ENCODE measurements around the gene COX20.

The COX20 gene

DNA sequence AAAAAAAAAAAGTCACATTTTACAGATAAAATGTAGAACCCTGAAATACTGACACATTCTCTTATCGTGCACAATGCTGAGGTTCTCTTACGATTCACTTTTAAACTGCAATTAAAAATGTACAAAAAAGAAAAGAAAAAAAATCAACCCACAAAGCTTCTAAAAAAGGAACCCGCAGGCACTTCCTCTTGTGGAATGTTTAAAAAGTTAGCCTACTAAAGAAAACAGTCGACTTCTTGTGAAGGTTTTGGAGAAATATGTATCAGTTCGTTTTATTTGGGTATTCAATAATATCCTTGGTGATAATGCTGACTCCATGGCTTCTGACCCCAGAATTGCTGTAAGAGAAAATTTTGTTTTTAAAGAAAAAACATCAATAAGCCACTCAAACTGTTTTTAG, 18.7 kb downstream of the COX20 start:
- DNase-seq: no peak

DNA sequence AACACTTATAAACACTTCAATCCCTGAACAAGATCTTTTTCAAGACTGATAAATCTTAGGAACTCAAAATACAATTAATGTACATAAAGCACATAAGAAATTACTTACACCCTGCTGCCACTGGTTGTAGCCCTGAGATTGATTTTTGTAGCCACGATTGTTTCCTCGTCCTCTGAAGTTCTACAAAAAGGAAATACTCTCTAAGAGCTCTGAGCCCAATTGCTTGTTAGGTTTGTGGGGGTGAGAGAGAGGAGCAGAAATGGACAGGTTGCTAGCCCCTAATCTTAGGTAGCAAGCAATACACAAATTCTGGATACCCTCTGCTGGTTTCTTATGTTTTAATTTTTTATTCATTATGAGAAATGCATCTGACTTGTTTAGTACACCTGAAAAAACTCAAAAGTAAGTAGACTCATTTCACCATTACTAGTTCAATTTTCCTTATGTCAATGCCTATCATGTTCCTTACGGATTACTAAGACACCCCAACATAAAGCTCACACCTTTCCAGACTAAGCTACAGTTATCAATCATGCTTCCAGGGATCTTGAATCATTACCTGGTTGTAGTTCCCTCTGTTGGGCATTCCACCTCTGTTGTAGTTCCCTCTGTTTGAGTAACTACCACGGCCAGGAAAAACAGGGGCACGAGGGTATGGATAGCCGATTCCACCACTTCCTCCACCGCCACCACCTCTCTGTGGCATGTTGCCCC, 19.6 kb downstream of the COX20 start:
- DNase-seq: no peak

GRCh38 chr1:244857761-244858160, 22.3 kb downstream of the COX20 start:
- no peak for DNase-seq

- no peak for DNase-seq
Observed at GRCh38 chr1:244858357-244858756, 22.9 kb downstream of the COX20 start.

DNA sequence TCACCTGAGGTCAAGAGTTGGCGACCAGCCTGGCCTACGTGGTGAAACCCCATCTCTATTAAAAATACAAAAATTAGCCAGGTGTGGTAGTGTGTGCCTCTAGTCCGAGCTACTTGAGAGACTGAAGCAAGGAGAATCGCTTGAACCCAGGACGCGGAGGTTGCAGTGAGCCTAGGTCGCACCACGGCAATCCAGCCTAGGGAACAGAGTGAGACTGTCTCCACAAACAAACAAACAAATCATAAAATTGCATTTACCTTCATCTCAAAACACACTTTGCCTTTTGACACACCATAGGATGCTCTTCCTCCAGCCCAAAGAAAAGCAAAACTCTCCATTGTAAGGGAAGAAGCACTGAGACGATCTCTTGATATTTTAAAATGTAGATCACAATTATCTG, 24.6 kb downstream of the COX20 start:
- DNase-seq: no peak

DNA sequence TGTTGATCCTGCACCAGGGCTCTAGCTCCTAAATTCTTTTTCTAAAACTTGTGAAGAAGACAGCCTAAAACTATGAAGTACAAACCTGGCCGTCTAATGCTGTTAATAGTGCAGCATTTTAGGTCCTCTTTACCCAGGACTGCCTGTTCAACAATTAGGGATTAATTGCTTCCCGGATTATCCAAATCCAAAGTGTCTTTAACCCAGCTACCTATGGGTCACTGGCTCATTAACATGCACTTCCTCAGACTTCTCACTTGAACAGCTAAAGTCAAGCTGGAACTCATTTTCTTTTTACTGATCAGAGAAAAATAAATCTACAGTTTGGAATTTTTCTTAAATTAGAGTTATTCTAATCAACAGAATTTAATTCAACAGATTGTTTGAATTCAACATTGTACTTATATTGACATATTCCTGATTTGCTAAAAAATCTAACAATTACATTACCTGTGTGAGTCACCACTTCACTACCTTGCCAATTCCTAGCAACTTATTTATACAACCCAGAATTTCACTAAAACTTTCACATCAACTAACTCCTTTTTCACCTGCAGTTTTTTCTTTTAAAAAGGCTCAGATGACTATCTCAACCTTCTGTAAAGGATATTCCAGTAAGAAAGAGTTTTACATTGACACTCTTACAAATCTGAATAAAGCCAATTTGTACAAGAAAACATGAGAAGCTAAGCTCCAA, 25.6 kb downstream of the COX20 start:
- no peak for DNase-seq

DNA sequence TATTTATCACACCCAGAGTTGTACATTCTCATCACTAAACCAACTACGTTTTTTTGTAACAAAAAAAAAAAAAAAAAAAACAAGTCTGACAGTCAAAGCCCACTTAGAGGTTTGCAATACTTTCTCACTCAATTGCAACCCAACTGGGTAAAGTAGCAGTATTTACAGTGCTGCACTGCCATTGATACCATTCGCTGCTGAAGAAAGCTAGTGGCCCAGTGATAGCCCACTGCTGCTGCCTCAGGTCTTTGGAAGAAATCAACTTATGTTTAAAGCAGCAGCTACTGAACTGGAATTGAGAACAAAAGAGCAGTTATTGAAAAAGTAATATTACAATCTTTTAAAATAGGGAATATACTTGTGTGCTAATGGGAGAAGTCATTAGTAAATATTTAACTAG, 26.2 kb downstream of the COX20 start:
- DNase-seq: no peak

DNA sequence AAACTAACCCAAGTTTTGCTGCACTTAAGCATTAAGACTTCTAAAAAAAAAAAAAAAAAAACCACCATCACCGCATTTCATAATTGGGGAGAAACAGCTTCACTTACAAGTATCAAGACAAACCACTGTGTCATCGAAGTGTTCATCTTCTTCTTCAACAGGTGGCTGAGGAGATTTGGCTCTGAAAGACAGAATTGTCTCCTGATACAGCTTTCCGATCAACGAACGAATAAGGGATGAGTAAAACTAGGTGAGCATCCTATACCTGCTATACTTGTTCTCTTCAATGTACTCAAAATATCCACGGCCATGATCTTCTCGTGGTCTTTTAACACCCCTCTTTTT, 26.9 kb downstream of the COX20 start:
- no peak for DNase-seq

DNA sequence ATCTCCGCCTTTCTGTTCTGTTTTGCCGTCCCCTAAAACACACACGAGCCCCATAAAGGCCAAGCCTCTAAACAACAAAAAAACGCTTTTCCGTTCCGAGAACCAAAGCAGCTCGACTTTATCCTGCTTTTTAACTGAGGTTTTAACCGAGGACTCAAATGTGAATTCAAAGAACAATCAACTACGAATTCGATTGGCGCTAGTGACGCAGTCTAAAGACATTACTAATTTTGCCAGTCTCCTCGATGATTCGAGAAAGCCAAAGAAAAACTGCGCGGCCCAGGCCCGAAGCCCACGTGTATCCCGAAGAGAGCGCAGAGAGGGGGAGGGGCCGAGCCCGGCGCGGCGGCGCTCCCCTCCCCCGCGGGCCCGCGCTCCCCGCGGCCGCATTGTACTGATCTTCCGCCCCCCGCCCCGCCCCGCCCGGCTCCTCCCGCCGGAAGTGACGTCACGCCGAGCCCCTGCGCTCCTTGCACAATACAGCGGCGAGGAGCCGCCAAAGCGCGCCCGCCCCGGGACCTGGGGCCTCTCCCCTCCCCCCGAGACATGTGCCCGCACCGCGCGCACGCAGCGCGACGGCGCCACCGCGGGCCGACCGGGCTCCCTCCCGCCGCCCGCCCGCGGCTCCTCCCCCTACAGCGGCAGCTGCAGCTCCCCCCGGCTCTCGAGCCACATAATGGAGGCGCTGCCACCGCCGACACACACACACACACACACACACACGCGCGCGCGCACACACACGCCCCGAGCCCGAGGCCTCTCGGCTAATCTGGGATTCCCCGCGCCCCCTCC, 27.4 kb downstream of the COX20 start:
- DNase-seq: peak; percentile 95

DNA sequence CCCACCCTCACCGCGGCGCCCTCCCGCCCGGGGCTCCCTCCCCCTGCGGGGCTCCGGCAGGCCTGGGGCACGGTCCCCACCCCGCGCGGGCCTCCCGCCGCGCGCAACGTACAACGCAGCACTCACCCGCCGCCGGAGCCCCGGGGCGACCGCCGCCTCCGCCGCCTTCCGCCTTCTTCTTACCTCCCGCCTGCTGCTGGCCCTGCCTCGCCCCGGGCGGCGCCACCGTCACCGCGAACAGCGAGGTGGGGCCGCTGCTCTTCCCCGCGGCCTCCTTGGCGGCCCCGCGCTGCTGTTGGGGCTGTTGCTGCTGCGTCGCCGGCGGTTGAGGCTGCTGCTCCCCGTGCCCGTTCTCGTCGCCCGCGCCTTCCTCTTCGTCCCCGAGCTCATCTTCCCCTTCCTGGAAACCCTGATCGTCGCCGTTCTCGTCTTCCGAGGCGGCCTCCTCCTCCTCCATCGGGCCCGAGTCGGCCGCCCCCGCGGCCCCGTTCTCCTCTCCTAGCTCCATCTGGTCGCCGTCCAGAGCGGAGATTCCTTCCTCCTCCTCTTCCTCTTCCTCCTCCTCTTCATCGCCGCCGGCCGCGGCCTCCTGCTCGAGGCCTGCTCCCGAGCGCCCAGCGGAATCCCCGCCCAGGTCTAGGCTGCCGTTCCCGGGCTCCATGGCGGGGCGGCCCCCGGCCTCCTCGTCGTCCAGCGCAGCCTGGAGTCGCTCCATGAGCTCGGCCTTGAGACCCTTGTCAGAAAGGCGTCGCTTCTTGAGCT, 28.2 kb downstream of the COX20 start:
- no peak for DNase-seq

DNA sequence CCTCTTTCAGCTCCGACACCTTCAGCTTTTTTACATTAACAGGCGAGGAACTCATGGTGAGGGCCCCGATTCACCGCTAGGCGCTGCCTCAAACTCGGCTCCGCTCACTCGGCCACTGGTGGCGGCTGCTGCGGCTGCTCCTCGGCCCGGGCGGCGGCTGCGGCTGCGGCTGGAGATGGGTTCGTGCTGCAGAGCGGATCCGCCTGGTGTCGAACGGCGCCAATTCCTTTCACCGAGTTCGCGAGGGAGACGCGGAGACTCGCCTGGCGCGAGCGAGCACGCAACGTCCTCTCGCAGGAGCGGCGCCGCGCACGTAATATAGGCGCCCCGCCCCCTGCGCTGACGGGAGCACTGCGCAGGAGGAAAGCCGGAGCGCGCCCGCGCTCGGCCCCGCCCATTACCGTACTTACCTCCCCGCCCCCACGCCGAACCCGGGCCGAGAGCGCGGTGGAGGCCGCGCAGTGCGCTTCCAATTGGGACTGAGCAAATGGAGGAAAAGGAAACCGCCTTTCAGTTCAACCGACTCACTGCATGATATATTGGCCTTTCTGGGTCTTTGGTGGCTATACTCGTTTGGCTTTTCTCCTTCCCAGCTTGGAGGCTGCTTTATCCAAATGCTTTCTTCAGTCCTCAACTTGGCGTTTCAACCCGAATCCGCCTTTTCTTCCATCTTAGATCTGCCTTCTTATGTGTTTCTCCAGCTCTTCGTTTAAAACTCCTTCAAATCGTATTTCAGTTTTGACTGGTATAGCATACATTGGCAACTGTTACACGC, 29.0 kb downstream of the COX20 start, which contains the start of gene HNRNPU:
HNRNPU (minus strand) TSS at position 291 of the 775 bp plus-strand sequence; CDS start at position 55, 236 bp downstream.
- DNase-seq: peak; percentile 95

DNA sequence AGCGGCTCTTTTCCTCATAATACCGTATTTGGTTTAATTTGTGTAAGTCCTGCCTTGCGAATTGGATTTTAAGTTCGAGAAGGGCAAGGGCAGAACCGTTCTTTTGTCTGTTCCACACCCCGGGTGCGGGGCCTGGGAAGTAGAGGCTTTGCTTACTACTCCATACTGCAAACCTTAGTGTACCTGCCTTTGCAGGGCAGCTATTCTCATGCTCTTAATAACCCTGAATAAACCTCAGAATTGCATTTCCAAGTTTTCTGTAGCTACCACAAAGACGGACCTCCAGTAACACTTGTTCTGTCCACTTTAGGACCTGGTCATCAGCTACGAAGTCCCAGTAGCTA, 29.5 kb downstream of the COX20 start:
- DNase-seq: no peak

DNA sequence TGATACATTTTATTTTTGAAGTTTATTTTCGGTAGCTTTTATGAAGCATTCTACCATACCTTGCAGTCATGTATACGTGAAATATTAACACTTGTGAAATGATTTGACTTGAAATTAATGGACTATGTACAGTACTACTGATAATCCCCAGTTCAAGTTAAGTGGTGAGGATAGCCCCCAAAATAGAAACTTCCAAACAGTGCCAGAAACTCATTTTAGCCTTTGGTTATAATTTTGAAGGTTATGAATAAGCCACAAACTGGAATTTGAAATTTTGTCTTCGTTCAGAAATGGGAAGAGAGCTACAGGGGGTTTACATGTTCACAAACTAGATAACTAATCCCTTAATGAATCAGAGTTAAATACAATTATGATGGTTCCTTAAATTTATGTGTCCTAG, 30.4 kb downstream of the COX20 start:
- DNase-seq: no peak

DNA sequence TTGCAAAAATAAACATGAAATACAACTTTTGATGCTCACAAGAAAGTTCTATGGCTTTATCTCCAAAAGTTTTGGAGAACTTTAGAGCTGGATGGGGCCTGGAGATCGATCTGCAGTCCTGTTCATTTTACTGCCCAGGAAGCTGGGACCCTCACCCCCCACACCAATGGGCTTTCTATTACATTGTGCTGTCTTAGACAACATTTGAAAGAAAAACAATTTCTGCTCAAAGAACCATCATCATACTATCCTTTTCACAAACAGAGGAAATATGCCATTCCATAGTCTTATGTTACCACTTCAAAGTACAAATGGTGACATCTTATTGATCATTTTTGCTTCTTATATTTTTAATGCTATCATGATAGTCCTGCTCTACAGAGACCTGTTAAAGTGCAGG, 30.9 kb downstream of the COX20 start:
- DNase-seq: no peak

- no peak for DNase-seq
Observed at GRCh38 chr1:244868484-244869363, 33.3 kb downstream of the COX20 start.

DNA sequence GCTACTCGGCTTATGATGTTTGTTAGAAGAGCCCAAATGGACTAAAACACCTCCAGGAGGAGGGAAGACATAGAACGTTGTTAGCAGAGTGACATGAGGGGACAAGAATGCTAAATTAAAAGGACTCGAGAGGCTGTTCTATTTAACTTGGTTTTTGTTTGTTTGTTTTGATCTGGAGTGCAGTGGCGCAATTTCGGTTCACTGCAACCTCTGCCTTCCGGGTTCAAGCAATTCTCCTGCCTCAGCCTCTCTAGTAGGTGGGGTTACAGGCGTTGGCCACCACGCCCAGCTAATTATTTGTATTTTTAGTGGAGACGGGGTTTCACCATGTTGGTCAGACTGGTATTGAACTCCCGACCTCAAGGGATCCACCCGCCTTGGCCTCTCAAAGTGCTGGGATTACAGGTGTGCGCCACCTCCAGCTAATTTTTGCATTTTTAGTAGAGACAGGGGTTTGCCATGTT, 33.9 kb downstream of the COX20 start:
- DNase-seq: no peak

GRCh38 chr1:244869950-244870349, 34.5 kb downstream of the COX20 start:
- DNase-seq: no peak

DNA sequence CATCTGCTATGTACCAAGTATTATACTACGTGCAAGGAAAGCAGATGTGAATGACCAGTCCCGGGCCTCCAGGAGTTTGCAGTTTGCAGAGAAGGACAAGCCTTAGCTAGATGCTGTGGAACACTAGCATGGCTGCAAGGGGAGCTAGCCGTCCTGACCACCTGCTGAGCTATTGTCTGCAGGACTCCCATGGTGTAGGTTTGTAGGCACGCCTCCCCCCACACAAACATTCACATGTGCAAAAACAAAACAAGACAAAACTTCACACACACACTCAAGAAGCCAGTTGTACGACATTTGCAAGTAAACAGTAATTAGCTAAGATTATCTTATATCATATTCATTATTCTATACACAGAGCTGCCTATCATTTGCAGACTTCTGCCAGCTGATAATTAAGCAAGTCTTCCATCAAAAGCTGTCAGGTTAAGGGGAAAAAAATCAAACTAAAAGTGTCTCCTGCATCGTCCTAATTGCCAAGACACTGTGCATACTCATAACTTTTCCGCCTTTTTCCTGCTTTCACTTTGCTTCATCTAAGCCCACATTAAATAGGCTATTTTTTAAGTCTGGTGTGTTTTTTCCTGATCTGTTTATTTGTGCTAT, 39.6 kb downstream of the COX20 start:
- no peak for DNase-seq

GRCh38 chr1:244876228-244876910, 40.9 kb downstream of the COX20 start:
- DNase-seq: no peak

GRCh38 chr1:244878681-244879080, 43.2 kb downstream of the COX20 start:
- no peak for DNase-seq
